Endothelial cell of umbilical vein (primary cell): Measurements from ENCODE around the gene PMFBP1. TPM values are rescaled to one million over a fixed set of nuclear protein-coding genes. Genes with fewer than 3 reads are reported as not detected.

Experiments
- BruUV-seq: library from RNA; stranded (reverse); fragments of 400-500 nt; replicated peaks from 2 replicates; lab custom pipeline; 2021; lab: Mats Ljungman, UMichigan
- CTCF ChIA-PET: fragments of 300-600, 350-600 bp; sonication (Branson Sonifier 250); formaldehyde crosslinking; loops from one replicate; lab custom pipeline; 2021; ENCODE audit warnings: antibody characterized with exemption, inconsistent platforms; lab: Charles Lee
- POLR2A ChIA-PET: fragments of 300-600, 350-600 bp; sonication (Branson Sonifier 250); formaldehyde crosslinking; loops from one replicate; lab custom pipeline; 2021; ENCODE audit warnings: antibody characterized with exemption, inconsistent platforms; lab: Charles Lee
- DNase-seq: peaks from one replicate; pipeline ENCODE4 v3.0.0-alpha.2; 2011; ENCODE audit warnings: low read depth, low spot score
- FAIRE-seq: peaks from 2 replicates; lab custom pipeline; 2011; peaks lifted over from hg19 to GRCh38; lab: Jason Lieb, UNC
- H2AFZ ChIP-seq: 2 replicates; pipeline ENCODE4 v1.6.0; 2012; ENCODE audit warnings: low read depth, low read length, control low read depth, inconsistent platforms
- H3K27ac ChIP-seq: 2 replicates; pipeline ENCODE4 v1.5.1; 2011; ENCODE audit warnings: low read depth, mild to moderate bottlenecking, control low read depth, low read length, moderate library complexity; ENCODE audit not compliant: insufficient read depth
- H3K27me3 ChIP-seq, 2 experiments: 2 replicates each; pipeline versions ENCODE4 v1.6.0 to v1.6.1; 2011; ENCODE audit warnings: low read length in 2 of 2, mixed read lengths in 1 of 2; ENCODE audit not compliant: control insufficient read depth in 2 of 2, insufficient read depth in 2 of 2
- H3K36me3 ChIP-seq, 2 experiments: 2 replicates in 1 of 2; 3 replicates in 1 of 2; pipeline ENCODE4 v1.5.1; 2011; ENCODE audit warnings: low read length in 2 of 2, mild to moderate bottlenecking in 1 of 2, moderate library complexity in 1 of 2; ENCODE audit not compliant: control insufficient read depth in 2 of 2, insufficient read depth in 2 of 2; ENCODE audit errors: extremely low read depth in 1 of 2
- H3K4me1 ChIP-seq: 3 replicates; pipeline ENCODE4 v1.5.1; 2011; ENCODE audit warnings: mild to moderate bottlenecking, low read length; ENCODE audit not compliant: control insufficient read depth, insufficient read depth; ENCODE audit errors: extremely low read depth
- H3K4me2 ChIP-seq: 2 replicates; pipeline ENCODE4 v1.6.1; 2011; ENCODE audit warnings: low read length, control low read depth, mixed read lengths; ENCODE audit not compliant: insufficient read depth
- H3K4me3 ChIP-seq, 3 experiments: fragments of 200-600 bp in 1 of 3; sonication (generic), shearing (Covaris generic) in 1 of 3; replicated peaks in 1 of 3; 2 replicates each; pipeline ENCODE4 v1.5.1; 2011 to 2016; ENCODE audit warnings: control low read depth in 3 of 3, low read length in 3 of 3, mild to moderate bottlenecking in 2 of 3, inconsistent platforms in 1 of 3, low read depth in 1 of 3, moderate library complexity in 1 of 3; ENCODE audit not compliant: insufficient read depth in 1 of 3
- H3K79me2 ChIP-seq: 2 replicates; pipeline ENCODE4 v1.6.0; 2012; ENCODE audit warnings: low read length, inconsistent platforms; ENCODE audit not compliant: control insufficient read depth, insufficient read depth
- H3K9ac ChIP-seq: replicated peaks from 2 replicates; pipeline ENCODE3; 2011; ENCODE audit warnings: low read length, control low read depth; ENCODE audit not compliant: insufficient read depth; ENCODE audit errors: extremely low read depth
- H3K9me1 ChIP-seq: replicated peaks from 3 replicates; pipeline ENCODE4 v1.6.0; 2011; ENCODE audit warnings: mild to moderate bottlenecking, low read length; ENCODE audit not compliant: control insufficient read depth, insufficient read depth; ENCODE audit errors: extremely low read depth
- H3K9me3 ChIP-seq: replicated peaks from 2 replicates; pipeline ENCODE4 v1.5.1; 2012; ENCODE audit warnings: low read length, inconsistent platforms; ENCODE audit not compliant: control insufficient read depth, insufficient read depth
- H4K20me1 ChIP-seq: replicated peaks from 2 replicates; pipeline ENCODE3; 2011; ENCODE audit warnings: mild to moderate bottlenecking, low read length; ENCODE audit not compliant: control insufficient read depth, insufficient read depth; ENCODE audit errors: extremely low read depth
- EZH2 ChIP-seq: IDR thresholded peaks from 2 replicates; pipeline ENCODE4 v1.6.1; 2012; ENCODE audit warnings: borderline replicate concordance, low read depth, mild to moderate bottlenecking, moderate library complexity, low read length, inconsistent platforms; ENCODE audit not compliant: severe bottlenecking
- FOS ChIP-seq: IDR thresholded peaks from 2 replicates; pipeline ENCODE4 v1.6.1; 2011; ENCODE audit warnings: mild to moderate bottlenecking, low read length, moderate library complexity, borderline replicate concordance; ENCODE audit not compliant: insufficient read depth
- GATA2 ChIP-seq: IDR thresholded peaks from 2 replicates; pipeline ENCODE4 v1.7.0; 2011; ENCODE audit warnings: low read depth, mild to moderate bottlenecking, moderate library complexity, mixed read lengths, low read length; ENCODE audit not compliant: insufficient read length, insufficient read depth
- JUN ChIP-seq: IDR thresholded peaks from 2 replicates; pipeline ENCODE4 v1.6.1; 2011; ENCODE audit warnings: borderline replicate concordance, low read depth; ENCODE audit not compliant: insufficient read length, insufficient read depth
- MYC ChIP-seq: IDR thresholded peaks from one replicate; pipeline ENCODE4 v1.6.1; 2011; ENCODE audit warnings: mild to moderate bottlenecking, low read depth, low read length
- POLR2A ChIP-seq: IDR thresholded peaks from 2 replicates; pipeline ENCODE4 v1.6.1; 2012; ENCODE audit warnings: low read depth, mild to moderate bottlenecking, control low read depth, low read length
- POLR2AphosphoS5 ChIP-seq: IDR thresholded peaks from 2 replicates; pipeline ENCODE4 v1.6.1; 2012; ENCODE audit warnings: low read depth, mild to moderate bottlenecking, control low read depth, low read length, moderate library complexity; ENCODE audit not compliant: insufficient read depth
- dilution Hi-C: fragments of 300-500 bp; cut with MboI; formaldehyde crosslinking; loops from one replicate; pipeline ENCODE4 v1.15.0; 2019; ENCODE audit warnings: low sequenced_read_pairs; ENCODE audit not compliant: extremely low pct_ligation_motif_present
- intact Hi-C: fragments of 100-400 bp; cut with micrococcal nuclease; formaldehyde crosslinking; loops from one replicate; pipeline ENCODE4 v1.10.0; 2022
- polyA plus RNA-seq, 4 experiments: library from polyadenylated mRNA; depleted of rRNA in 3 of 4; stranded (reverse) in 3 of 4; unstranded in 1 of 4; fragments of >200 nt; gene quantifications; 2 replicates each; pipeline versions ENCODE4 v1.2.1 to v1.2.3, GENCODE V29; 2011 to 2012; ENCODE audit warnings: missing spikeins in 1 of 4
- total RNA-seq: library from RNA; stranded (reverse); gene quantifications from 2 replicates; pipeline ENCODE4 v1.2.3, GENCODE V29; 2021
- TF ChIP-seq, protein P1 (sequence below): IDR thresholded peaks from 2 replicates; pipeline ENCODE4 v1.6.1; 2011; ENCODE audit not compliant: insufficient read depth, insufficient read length
- TF ChIP-seq, protein P2 (sequence below), 2 donors: IDR thresholded peaks; 1 replicate in 1 of 2; 2 replicates in 1 of 2; pipeline ENCODE4 v1.5.1; 2011; ENCODE audit warnings: low read length in 2 of 2, mild to moderate bottlenecking in 2 of 2, moderate library complexity in 2 of 2, control low read depth in 1 of 2, inconsistent platforms in 1 of 2, low read depth in 1 of 2; ENCODE audit not compliant: insufficient read depth in 1 of 2; ENCODE audit errors: extremely low read depth in 1 of 2

The PMFBP1 gene
- total and polyA plus RNA-seq, 2 donors (not counting 3 experiments of a cell fraction or from before 2014, with no cell fraction given): 0.12 to 0.42 TPM

DNA sequence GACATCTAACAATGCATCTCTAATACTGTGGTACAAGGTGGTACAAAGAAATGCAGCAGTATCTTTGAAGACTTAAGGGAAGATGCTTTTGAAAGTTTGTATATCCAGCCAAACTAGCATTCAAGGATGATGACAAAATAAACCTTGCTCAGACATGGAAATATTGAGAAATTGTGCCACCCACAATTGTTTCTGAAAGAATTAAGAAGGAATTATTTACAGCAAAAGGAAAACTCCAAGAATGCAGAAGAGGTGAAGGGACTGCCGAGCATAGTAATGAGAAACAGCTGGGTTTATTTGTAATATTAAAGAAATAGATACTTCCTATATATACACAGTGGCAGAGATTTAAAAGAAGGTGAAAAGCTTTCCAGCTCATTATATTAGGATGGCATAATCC is 29.5 kb downstream of the PMFBP1 start:
- POLR2A ChIA-PET: no interaction called here
- TF ChIP-seq JUN: no peak
- no peak for TF ChIP-seq POLR2A
- no peak for TF ChIP-seq POLR2AphosphoS5
- TF ChIP-seq FOS: no peak
- TF ChIP-seq MYC: no peak
- TF ChIP-seq, protein P1, sequence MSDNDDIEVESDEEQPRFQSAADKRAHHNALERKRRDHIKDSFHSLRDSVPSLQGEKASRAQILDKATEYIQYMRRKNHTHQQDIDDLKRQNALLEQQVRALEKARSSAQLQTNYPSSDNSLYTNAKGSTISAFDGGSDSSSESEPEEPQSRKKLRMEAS: no peak
- TF ChIP-seq GATA2: no peak
- TF ChIP-seq EZH2: no peak
- TF ChIP-seq, protein P2, sequence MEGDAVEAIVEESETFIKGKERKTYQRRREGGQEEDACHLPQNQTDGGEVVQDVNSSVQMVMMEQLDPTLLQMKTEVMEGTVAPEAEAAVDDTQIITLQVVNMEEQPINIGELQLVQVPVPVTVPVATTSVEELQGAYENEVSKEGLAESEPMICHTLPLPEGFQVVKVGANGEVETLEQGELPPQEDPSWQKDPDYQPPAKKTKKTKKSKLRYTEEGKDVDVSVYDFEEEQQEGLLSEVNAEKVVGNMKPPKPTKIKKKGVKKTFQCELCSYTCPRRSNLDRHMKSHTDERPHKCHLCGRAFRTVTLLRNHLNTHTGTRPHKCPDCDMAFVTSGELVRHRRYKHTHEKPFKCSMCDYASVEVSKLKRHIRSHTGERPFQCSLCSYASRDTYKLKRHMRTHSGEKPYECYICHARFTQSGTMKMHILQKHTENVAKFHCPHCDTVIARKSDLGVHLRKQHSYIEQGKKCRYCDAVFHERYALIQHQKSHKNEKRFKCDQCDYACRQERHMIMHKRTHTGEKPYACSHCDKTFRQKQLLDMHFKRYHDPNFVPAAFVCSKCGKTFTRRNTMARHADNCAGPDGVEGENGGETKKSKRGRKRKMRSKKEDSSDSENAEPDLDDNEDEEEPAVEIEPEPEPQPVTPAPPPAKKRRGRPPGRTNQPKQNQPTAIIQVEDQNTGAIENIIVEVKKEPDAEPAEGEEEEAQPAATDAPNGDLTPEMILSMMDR (IDR thresholded peaks at IDR 0.05; ENCODE audit: extremely low read depth in 1 of 2, insufficient read depth in 1 of 2, low read depth in 1 of 2, low read length in 2 of 2): no peak
- intact Hi-C loops (no loop called here), dilution Hi-C loops (loop anchor here (25.0 kb wide), 1 partner anchor 320 kb away; no protein-coding TSS in a partner anchor)
- Histone ChIP-seq H3K9ac (no peak overlapping the region), H3K4me2 (no peak overlapping the region), H3K79me2 (no peaks in the 10 kb centered on the region), H3K27ac (no peak overlapping the region), H3K9me3 (no peaks in the 10 kb centered on the region), H3K4me3 (no peak overlapping the region), H2AFZ (no peak overlapping the region), H3K4me1 (no peaks in the 10 kb centered on the region), H3K36me3 (no peaks in the 10 kb centered on the region), H3K27me3 (no peaks in the 10 kb centered on the region), H3K9me1 (no peaks in the 10 kb centered on the region), H4K20me1 (no peaks in the 10 kb centered on the region)
- BruUV-seq: no TSS peak
- DNase-seq (no peak), FAIRE-seq (no peak)
- CTCF ChIA-PET: no interaction called here
